GM20431 (cell line): ENCODE data around the gene EZR.

Experiments used
- in situ Hi-C: fragments of 300-500 bp; cut with MseI, MboI; formaldehyde crosslinking; loops from one replicate; pipeline ENCODE4 v1.15.0; 2020; ENCODE audit warnings: low sequenced_read_pairs; ENCODE audit not compliant: unreplicated experiment

Gene EZR

DNA sequence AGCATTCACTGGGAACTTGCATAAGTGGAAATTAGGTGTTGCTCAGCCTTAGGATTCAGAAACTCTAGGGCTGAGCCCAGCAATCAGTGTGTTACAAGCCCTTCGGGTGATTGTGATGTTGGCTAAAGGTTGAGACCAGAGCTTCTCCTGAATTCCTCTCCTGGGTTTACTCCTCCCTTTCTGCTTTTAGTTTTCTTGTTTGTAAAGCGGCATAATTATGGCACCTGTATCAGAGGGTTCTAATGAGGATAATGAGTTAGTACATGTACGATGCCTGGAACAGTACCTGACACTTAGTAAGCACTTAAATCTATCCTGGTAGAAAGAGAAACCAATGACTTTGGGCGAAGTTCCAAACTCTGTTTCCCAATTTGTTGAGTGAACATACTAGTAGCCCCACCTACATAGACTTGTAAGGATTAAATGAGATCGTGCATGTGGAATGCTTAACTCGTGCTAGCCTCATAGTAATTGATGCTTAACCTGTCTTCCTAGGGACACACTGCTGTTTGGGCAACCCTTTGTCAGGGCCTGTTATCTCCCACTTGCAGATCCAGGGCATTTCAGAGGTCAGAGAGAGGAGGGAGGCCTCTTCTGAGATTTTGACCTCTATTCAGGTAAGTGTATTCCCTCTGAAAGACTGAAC lies 932 bp upstream of the EZR start:
- in situ Hi-C loops, result no loop called here

DNA sequence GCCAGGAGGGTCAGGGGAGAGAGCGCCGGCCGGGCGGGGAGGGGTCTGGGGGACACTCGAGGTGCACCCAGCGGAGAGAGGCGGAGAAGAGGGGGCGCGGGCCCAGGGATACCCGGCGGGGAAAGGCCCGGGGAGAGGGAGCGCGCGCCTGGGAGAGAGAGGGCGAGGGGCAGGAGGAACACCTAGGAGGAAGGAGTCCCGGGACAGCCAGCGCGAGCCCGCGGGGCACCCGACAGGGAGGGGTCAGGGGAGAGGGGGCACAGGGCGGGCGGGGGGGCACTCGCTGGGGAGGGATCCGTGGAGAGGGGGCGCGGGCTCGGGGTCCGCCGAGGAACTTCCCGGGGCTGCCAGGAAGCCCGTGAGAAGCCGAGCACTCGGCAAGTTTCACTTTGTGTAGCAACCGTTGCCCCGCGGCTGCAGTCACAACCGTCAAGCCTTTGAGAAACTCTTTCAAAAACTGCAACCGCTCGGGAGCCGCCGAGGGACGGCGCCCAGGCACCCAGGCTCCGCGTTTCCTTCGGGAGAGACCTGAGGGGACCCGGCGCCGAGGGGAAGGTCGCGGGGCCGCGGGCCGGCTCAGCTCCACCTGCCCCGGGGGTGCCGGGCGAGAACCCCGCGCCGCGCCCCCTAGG lies 471 bp downstream of the EZR start:
- in situ Hi-C loops, result no loop called here

DNA sequence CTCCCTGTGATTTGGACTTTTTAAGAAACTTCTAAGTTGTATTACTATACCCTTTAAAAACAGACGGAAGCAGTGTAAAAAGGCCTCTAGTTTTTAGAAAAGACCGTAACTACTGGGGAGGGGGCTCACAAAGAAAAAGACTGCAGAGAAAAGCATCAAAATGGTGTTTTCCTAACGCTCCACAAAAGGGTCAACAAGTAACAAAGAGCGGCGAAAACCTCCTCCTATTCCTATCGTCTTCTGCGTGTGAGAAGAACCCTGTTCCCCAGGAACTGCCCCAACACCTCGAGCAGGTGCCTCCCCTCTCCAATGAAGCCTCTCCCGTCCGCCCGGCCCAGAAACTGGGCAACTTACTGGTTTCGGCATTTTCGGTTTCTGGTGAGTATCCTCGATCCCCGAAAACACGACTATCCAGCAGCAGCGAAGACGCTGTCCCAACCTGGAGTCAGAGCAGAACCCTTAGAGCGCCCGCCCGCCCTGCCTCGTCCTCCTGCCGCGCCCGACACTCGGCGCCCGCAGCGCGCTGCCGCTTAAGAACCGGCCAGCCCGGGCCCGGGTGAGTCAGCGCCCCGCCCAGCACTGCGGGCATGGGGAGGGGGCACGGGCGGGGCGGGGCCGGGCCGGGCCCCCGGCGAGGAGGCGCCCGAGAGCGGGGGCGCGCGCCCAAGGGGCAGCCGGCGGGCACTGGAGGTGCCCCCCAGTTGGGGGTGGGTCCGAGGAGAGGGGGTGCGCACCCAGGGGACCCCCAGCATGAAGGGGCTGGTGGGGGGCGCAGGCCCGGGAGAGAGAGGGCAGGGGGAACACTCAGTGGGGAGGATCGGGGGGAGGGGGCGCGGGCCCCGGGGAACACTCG lies 1.2 kb downstream of the EZR start:
- in situ Hi-C loops, result no loop called here

DNA sequence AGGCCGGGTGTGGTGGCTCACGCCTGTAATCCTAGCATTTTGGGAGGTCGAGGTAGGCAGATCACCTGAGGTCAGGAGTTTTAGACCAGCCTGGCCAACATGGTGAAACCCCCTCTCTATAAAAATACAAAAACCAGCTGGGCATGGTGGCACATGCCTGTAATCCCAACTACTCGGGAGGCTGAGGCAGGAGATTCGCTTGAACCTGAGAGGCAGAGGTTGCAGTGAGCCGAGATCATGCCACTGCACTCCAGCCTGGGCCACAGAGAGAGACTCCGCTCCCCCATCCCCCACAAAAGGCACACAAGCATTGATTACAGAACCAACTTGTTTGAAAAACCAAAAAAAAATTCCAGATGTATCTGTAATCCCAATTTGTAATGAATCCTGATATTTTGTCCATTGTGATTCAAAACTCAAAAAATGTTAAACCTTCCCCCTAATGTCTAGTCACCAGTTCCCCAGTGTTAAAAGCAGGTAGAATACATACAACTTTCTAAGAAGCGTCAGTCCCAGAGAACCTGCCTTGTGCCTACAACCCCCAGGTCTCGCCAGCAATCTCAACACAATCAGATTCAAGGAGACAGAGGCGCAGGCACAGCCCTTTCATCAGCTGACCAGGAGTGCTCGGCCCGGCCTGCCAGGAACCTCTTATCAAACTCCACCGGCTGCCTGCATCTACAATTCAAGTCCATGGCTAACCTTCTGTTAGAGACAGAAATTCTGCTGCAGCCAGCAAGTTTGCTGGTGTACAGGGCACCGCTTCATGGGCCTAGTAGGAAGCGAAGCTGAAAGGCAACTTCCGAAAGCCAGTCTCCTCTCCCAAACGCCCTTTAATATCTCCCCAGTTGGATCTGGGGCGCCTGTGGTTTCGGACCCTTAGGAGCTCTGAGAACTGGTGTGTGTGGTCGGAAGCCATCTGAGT lies 2.1 kb downstream of the EZR start:
- in situ Hi-C loops, result no loop called here

DNA sequence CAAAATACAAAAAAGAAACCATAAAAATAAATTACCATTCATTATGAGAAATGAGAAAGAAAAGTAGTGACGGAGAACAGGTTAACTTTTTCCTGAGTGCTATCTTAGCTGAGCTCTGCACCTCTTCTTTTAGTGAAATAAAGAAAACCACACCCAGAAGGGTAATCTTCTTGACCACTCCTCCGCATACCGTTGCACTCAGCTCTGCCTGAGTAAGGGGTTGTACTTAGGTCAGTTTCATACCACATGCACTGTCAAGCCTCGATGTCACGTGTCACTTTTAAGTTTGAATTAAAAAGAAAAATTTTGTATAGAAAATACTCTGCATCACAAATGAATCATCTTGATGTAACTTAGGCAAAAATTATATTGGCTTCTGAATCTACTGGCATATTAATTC lies 2.8 kb downstream of the EZR start:
- in situ Hi-C loops, result no loop called here

DNA sequence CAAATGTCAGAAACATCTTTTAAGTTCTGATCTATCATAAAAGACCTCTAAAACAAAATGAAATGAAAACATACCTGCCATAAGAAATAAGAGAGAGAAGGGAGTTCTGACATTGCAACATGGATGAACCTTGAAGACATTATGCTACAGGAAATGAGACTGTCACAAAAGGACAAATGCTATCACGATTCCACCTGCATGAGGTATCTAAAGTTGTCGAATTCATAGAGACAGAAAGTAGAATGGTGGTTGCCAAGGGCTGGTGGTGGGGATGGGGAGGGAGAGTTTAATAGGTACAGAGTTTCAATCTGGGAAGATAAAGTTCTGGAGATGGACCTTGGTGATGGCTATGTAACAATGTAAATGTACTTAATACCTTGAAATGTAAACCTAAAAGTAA lies 3.3 kb downstream of the EZR start:
- in situ Hi-C loops, result no loop called here

DNA sequence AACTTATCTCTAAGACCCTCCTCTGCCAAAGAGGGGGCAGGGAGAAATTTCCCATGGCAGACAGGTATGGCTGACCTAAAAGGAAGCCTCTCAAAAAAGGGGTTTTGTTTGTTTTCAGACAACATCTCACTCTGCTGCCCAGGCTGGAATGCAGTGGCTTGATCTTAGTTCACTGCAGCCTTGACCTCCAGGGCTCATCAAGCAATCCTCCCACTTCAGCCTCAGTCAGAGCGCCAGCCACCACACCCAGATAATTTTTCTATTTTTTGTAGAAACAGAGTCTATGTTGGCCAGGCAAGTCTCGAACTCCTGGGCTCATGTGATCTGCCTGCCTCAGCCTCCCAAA lies 3.8 kb downstream of the EZR start:
- in situ Hi-C loops, result no loop called here

DNA sequence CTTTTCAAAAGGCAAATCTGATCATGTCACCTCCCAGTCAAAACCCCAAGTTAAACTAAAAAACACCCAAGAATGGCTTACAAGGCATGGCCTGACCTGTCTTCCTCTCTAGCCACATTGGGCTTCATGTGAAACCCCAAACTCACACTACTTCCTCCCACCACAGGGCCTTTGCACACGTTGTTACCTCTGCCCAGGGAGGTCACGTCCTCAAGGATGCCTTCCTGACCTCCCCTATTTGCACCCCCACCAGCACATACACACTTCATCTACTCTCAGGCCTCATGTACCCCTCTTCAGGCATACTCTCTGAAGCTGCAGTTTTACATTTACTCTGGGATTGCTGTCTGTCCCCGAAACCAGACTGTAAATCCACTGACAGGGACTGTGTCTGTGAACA lies 6.1 kb downstream of the EZR start:
- in situ Hi-C loops, result no loop called here

DNA sequence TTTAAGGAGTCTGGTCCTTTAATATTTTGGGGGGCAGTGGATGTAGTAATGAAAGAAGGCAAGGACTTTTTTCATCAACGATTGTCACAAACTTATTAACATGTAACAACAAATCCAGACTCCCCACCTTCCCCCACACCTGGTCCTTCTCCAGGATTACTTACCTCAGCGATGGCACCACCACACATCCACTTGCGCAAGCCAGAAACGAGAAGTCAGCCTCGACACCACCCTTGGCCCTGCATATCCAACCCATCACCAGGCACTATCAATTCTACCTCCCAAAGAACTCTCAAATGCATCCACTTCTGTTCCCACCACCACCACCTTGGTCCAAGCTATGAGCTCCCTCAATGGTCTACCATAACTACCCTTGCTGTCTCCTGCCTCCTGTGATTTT lies 6.6 kb downstream of the EZR start:
- in situ Hi-C loops, result no loop called here

DNA sequence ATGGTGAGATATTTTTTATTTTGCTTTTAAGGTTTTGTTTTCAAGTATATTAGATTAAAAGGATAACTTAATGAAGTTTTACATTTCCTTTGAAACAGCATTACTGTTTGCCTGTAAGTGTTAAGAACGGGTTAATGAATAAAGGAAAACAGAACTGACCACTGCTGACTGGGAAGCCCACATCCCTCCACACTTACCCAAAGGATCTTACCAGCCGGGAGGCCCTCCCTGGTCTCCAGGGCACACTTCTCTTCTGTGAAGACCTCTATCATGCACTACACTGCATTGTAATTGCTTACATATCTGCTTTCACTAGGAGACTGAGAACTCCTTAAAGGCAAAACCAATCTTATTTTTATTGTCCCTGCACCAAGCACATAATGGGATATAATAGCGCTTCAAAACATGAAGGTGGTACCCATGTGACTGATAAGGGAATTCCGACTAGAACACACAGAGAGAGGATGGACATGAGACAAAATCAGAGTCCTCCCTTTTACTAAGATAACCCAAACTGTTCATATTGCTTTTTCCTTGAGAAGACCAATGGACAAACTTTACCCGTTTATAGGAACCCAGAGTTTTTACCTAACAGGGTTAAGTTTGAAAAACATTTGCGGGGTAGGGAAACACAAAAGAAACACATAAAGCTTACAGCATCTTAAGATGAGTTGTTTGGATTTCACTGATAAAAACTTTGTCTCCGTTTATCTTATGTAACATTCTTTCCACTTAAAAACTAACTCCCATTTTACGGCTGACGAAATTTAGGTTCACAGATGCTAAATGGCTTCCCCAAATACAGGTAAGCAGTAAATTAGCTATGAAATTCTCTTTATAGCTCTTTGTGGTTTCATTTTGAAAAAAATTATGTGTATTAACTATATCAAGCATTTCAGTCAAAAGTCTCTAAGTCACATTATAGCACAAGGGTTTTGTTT lies 8.7 kb downstream of the EZR start:
- in situ Hi-C loops, result no loop called here

DNA sequence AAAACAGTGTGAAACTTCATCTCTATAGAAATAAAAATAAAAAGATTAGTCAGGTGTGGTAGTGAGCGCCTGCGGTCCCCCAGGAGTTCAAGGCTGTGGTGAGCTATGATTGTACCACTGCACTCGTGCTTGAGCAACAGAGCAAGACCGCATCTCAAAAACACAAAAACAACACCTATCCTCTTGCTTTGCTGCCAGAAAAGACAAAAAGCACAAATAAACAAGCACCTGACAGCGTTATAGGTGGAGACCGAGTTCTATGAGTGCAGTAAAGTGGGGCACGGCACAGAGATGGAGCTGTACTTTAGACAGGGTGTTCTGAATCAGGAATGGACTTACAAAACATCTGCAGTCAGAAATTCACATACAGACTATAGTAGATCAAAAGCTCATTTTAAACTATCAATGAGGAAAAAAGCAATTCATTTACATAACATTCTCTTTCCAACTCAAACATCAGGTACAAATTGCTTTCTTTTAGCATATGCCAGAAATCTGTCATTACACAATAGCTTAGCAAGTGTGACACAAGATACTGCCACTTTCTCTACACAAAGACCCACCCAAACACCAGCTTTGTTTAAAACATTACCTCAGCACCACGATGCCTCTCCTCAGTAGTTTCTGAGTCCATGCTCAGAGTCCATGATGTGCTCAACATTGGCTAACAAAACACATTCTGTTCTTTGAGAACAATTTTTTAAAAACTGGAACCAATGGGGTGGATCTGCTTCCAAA lies 10.1 kb downstream of the EZR start:
- in situ Hi-C loops, result no loop called here

DNA sequence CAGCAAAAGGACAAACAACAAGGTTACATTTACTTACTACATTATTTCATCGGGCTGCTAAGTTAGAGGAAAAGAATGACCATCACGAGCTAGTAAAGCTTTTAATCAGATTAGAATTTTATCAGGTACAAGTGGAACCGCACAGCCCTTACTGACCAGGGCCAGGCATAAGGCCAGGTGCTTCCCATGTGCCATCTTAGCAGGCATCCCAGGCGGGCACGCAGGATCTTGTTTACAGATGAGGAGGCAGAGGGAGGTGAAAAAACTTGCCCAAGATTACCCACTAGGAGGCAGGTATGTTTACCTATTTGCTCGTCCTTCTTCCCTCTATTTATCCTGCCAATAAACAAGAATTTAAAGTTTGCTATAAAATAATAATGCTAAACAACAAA lies 10.7 kb downstream of the EZR start:
- in situ Hi-C loops, result no loop called here

DNA sequence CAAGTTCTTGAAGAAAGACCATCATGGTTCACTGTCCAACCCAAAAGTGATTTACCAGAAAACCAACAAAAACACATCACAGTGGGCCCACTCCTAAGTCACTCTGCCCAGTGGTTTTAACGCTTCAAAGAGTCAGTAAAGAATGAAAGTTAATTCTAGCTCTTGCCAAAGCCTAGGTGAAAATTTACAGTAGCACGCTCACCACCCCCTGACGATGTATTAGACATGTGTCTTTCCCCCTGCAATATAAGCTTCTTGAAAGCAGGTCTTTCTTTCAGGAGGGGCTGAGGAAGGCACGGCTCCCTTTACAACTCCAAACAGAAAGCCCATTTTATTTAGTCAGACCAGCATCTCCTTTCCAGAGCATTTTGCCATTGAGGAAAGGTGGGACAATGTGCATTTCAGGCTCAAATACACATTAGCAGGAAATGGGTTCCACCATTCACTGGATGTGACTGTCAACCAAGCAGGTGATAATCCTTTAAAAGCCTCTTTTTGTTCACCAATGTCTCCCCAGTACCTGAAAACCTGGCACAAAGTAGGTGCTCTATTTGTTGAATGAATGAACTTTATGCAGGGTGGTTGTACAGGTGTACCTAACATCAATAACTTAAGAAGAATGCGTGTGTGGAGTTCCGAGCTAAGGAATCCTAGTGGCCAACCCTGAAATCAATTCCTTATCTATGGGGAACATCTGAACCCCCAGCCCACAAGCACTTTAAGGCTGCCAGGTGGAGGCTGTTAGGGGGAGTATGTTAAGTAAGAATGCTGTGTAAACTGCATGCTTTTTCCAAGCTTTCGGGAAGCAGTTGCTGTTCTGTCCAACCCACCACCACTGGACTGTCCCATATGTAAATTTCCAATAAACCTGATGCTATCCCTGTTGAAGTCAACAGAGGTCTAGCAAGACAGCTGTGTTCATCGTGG lies 11.4 kb downstream of the EZR start:
- in situ Hi-C loops, result no loop called here

DNA sequence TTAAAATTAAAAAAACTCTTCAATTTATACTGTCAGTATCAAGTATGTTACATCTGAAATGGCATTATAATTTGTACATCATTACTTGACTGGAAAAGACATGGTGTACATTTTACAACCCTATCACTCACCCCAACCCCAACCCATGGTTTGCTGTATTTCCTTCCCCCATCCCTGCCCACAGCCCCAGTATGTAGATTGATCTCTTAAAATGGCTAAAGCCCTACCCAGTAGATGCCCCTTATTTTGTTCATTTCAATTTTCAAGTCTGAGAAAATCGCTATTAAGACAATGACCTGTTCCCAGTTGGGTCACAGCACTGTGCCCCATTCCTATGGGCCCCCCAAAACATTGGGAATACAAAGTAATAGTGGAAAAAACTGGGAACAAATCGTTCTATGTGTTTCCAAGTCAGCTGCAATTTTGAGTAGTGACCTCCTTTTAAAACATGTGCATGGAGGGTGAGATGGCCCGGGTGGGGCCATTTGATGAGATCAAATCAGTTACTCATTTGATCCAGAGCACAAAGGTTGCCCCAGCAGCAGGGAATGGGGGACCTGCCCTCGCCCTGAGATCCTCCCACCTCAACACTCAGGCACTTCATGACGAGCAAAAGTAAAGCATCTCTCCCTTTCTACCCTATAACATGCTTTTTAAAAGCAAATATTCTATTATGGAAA lies 13.3 kb downstream of the EZR start:
- in situ Hi-C loops, result no loop called here

DNA sequence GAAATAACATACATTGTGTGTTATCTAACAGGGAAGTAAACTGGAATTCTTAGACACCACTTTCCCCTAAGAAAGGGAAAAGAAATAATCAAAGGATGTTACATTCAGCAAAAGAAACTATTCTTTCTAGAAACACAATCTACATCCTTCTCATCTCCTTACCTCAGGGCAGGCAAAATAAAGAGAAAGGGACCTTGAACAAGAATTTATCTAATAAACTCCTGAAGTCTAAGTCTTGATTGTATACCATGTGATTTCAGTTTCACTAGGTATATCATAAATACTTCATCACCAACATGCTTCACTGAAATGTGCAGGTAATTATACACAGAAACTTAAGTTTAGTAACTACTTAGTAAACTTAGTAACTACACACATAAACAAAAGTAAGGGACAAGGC lies 15.0 kb downstream of the EZR start:
- in situ Hi-C loops, result no loop called here

DNA sequence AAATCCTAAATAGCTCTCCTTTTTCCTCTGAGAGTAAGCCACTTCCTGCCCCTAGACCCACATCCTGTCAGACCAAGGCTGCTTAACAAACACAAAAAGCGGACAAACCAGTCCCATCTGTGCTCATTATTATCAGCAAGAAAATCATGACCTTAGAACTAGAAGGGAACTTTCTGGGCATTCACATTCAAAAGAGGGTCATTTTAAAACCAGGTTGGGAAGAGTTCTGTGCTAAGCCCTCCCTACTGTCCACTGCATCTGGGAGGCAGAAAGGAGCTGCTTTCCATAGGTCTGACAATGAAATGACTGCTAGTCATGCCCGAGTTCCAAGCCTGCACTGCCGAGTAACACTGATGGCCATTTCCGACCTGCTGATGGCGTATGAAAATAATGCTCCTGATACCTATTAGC lies 15.4 kb downstream of the EZR start:
- in situ Hi-C loops, result no loop called here

DNA sequence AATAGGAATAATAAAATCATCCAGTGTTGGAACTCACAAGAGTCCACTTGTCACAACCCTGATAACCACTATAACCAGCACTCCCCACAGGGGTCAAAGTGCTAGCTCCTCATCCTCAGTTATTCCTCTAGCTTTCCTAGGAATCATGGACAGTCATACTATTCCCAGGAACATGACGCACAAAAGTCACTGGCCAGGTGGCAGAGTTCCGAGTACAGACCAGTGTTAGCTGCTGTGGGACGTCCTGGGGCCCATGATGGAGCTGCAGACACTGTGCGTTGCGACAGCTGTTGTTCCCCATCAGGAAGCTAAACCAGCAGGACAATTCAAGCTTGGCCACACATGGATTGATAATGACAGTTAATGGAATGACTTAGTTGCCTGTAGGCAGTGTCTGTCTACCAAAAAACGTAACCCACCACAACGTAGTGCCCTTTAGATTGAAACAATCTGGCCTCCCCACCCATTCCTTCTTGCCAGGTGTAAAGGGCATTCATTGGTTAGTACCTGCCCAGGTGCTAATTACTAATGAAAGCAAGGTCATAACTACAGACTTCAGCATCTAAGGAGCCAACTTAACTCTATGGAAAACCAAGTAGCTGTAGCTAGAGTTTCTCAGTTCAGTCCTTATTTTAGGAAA lies 17.4 kb downstream of the EZR start:
- in situ Hi-C loops, result no loop called here
